Testis (tissue), 2 donors: ENCODE results near the gene ACBD6.

Source experiments
- CTCF ChIP-seq, 3 experiments: fragments of 450-650 bp in 2 of 3; fragments of 200-600 bp in 1 of 3; sonication (generic) in 1 of 3; IDR thresholded peaks; one replicate each; pipeline ENCODE4 v1.5.1; 2016 to 2019; ENCODE audit warnings: antibody characterized with exemption in 3 of 3, mild to moderate bottlenecking in 2 of 3, moderate library complexity in 1 of 3
- POLR2A ChIP-seq: fragments of 450-650 bp; IDR thresholded peaks from one replicate; pipeline ENCODE4 v1.6.1; 2017; ENCODE audit warnings: antibody characterized with exemption, mild to moderate bottlenecking, moderate library complexity

- TF ChIP-seq POLR2A (no peak), CTCF (IDR thresholded peaks at IDR 0.05) (no peak)
Observed at GRCh38 chr1:180261030-180261429, 241.3 kb downstream of the ACBD6 start.
